Measurements from ENCODE around the gene TPX2. TPM values are rescaled to one million over a fixed set of nuclear protein-coding genes. Genes with fewer than 3 reads are reported as not detected.
"Not testable (repeated sequence)": the region's sequence is repeated elsewhere in the genome, so short reads cannot be mapped to it uniquely, and the experiment has no call there.

The TPX2 gene
- total RNA-seq, 1 donor from 2014 or later: 79.9 TPM

DNA sequence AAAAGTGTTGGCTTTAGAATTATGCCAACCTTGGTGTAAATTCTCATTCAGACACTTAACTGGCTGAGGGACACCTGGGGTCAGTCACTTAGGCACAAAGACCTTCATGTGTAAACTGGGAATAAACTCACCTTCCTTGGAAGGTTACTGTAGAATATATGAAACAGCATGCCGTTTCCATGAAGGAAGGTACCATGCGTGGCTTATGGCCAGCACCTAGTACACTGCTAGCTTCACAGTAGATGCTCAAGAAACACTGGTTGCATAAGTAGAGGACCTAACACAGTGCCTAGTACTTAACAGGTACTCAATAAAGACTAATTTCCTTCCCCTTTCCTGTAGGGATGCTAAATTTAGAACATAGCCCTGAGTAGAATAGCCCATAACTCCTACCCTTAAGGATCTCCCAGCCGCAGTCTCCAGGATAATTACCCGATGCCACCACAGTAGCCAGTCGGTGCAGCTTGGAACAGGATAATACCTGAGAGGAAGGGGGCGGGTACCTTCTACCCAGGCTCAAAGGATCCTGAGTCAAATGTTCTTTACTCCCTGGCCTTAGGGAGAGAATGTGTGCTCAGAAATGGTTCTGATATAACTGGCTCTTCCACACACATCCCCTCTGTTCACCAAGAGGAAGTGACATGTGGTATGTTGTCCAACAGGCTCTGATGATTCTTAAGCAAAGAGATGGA lies 20.0 kb upstream of the TPX2 start:
- intact Hi-C loops (cut with micrococcal nuclease): no loop called here

DNA sequence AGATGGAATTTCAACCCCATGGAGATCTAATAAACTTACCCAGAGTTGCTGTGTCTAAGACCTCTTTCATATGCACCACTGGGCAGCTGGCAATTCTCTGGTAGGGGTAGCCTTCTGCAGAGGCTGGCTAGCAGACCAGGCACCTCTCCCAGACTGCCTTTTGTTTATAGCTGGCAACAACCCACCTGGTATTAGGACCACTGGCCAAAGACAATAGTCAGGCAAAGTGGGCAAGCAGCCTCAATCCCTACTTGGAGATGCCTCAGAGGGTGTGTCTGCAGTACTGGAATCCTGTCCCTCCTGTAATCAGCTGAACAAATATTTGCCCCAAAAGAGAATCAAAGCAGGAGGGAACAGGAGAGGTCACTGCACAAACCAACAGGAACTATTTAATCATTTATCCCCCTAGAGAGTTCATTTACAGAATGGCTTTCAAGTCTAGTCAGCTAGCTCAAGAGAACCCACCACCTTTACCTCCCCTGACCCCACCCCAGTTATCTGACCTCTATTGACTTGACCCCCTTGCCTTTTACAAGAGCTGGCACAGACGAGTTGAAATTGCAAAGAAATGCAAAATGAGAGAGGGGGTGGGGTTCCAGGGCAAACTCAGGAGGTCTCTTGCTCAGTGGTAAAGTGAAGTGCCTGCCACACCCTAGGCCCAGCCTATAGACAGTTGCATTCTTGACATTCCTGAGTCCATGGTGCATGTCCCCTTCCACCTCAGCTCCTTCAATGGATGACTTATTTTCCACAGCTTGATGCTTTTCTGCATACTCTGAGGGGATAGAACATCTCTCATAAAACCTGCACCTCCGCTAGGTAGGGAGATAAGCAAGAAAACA lies 19.2 kb upstream of the TPX2 start:
- intact Hi-C loops (cut with micrococcal nuclease): no loop called here

DNA sequence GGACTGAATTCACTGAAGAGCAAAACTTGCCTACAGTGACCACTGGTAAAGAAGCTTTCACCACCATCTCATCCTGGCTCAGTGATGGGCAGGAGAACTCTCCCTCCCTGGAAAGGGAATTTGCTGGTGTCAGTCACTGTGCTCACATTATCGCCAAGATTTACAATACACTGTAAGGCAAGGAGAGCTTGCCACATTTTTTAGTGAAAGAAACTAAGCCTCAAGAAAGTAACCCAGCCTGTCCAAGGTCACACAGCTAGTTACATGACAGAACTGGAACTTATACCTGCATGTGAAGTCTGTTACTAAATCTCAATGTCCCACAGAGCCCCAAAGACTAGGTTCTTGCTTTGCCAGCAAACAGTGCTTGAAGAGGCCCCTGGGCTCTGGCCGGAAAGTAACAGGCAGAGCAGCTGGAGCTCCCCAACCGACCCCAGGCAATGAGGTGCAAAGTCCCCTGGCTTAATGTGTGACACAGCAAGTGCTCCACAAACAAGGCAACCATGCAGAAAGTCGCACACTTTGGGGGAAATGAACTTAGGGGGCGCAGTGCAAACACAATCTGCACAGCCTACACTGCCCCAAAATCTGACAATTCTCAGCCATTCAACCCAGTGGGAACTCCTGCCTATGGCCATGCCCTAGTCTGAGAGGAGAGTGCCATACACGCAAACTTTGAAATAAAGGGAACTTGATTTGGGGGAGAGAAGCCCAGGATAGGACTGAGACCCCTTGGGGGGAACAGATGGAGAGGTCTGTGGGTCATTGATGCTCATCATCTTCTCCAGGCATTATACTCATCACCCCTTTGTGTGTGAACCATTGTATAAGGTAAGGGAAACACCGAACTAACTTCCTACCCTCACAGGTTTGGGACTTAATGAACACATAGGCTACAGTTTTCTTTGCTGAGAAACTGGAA lies 18.3 kb upstream of the TPX2 start:
- intact Hi-C loops (cut with micrococcal nuclease): no loop called here

DNA sequence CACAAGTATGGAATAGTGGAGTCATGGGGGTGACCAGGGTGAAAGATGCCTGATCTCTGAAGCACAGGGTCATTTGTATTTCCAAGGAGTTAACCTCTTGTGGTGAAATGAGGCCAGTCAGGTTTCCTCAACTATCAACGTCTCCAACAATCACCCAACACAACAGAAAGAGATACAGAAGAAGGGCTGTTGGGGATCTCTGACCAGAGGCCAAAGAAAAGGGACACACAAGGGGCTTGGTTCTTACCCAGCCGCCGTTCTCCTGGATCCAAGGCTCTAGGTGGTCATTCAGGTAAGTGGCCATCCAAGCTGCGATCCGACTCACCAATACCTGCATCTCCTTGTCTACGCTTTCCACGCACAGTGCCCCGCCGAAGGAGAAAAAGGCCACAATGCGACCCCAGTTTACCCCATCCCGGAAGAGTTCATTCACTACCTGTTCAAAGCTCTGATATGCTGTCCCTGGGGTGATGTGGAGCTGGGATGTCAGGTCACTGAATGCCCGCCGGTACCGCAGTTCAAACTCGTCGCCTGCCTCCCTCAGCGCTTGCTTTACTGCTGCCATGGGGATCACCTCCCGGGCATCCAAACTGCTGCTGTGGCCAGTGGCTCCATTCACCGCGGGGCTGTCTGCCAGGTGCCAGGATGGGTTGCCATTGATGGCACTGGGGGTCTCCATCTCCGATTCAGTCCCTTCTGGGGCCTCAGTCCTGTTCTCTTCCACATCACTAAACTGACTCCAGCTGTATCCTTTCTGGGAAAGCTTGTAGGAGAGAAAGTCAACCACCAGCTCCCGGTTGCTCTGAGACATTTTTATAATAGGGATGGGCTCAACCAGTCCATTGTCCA lies 17.5 kb upstream of the TPX2 start:
- intact Hi-C loops (cut with micrococcal nuclease): loop anchor here (1.0 kb wide), 1 partner anchor 46 kb away; no protein-coding TSS in a partner anchor

DNA sequence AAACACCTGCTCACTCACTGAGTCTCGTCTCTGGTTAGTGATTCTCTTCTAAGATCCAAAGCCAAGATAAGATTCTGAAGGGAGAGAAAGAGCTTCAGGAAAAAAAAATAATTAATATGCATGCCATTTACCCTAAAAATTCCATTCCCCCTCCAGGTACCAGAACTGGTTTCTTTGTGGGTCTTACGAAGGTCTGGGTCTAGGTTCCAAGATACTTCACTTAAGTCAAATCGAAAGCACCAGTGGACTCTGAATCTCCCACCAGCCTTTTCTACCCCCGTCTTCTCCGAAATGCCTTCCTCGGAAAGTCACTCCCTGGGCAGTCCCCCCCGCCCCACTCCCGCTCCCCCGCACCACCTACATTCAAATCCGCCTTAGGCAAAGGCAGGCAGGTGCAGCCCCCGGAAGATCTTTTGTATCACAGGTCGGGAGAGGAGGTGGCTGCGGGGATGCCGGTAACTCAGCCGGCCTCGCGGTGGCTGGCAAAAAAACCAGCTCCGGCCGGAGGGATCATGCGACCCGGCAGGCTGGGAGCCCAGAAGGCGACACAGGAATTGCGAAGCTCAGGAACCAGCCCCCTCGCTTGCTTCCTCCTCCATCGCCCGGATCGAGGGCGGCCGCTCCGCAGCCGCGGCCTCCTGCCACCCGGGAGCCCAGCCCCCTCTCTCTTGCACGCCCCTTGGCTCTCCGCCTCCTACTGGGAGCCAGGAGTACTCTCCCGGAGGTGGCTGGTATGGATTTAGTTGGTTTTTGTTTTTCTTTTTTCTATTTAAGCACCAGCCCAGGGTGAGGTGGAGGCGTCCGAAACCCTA lies 16.6 kb upstream of the TPX2 start, which contains the start of gene BCL2L1:
Gene BCL2L1 (minus strand): TSS at position 612 of the 812 bp plus-strand sequence. CDS start 650 bp downstream, outside the sequence.
- intact Hi-C loops (cut with micrococcal nuclease): loop anchor here (1.0 kb wide), 8 partner anchors 17 to 208 kb away; partner anchors contain the start of genes HM13, ID1 and TPX2

DNA sequence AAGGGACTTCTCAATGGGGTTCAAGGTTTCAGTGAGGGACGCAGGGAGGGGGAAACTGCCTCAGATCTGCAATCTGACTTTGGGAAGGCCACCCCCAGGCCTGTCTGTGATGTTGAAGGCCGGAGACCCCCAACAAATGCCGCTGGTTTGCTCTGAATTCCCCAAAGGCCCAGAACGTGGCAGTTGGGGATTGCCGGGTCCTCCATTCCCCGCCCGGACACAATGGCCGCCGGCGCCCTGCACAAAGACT lies 16.1 kb upstream of the TPX2 start:
- intact Hi-C loops (cut with micrococcal nuclease): loop anchor here (1.0 kb wide), 7 partner anchors 16 to 209 kb away; partner anchors contain the start of genes HM13, ID1 and TPX2

DNA sequence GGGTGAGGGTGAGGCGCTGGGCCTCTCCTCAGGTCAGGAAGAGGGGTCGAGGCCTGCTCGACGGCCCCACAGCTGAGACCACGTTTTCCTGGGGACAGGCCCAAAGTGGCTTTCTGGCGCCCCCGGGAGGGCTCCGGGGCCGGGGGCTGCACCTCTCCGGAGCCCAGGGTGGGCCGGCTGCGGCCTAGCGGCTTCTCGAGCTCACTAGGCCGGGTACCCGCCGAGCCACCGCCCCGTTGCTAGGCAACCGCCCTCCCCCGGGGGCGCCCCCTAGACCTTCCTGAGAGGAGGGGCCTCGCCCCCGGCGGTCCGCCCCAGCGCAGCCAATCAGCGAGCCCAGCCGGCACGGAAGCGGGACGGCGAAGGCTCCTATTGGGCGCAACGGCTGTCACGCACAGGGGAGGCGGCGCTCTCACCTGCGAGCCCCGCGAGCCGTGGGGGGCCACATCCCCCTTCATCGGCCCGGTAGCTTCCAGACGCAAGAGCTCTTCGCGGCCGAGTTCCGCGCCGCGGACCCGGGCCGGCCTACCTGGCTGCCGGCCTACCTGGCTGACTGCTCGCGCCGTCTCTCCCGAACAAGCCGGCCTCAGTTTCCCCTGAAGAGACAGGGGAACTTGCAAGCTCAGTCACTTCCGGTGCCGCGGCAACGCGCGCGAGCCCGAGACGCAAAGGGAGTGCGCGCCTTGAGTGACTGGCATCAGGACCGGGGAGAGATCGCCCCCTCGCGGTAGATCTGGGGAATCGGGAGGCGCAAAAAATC lies 15.6 kb upstream of the TPX2 start:
- intact Hi-C loops (cut with micrococcal nuclease): loop anchor here (1.0 kb wide), 8 partner anchors 16 to 209 kb away; partner anchors contain the start of genes HM13, ID1 and TPX2

DNA sequence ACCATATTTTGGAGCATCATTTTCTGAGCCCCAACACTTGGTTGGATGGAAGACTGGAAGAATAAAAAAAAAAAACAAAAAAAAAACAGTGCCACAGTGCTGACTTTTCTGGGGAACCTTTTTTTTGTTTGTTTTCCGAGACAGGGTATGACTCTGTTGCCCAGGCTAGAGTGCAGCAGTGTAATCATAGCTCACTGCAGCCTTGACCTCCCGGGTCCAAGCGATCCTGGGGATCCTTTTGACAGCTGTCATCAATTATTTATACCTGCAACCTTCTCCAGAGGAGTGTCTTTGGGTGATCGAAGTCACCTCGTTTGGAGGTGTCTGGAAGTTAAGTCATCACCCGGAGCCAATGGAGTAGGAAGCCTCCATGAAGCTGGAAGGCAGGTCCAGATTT lies 7.8 kb upstream of the TPX2 start:
- intact Hi-C loops (cut with micrococcal nuclease): no loop called here

DNA sequence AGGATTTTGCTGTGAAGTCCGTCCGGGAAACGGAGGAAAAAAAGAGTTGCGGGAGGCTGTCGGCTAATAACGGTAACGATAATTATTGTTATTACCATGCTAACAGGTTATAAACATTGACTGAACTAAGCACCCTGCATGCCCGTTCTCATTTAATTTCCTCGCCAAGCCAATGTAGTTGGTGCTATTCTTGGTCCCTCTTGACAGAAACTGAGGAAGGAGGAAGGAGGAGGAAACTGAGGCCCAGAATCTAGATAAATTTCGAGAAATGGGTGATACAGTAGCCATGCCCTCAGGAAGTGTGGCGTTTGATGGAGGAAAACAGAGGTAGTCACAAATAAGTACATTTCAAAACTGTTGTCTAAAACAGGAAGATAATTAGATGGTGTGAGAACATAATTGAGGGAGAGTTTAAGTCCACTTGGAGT lies 474 bp downstream of the TPX2 start:
- intact Hi-C loops (cut with micrococcal nuclease): loop anchor here (1.0 to 5.0 kb wide), 5 partner anchors 16 to 167 kb away; no protein-coding TSS in a partner anchor

DNA sequence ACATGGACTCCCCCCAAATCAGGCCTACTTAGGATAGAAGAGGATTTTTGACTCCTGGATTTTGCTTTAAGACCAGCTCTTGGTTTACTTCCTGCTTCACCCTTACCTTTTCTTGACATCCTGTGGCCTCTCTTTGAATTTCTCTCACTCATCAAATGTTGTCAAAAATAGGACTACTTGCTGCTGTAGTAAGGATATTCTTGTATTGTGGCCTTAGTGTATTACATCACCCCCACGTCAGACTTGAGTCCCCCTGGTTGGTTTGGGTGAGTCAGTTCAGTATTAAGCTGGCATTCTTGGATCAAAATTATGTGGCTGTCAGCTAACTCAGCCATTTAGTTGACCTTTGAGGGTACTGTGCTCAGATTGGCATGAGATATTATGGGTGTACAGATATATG lies 1.1 kb downstream of the TPX2 start:
- intact Hi-C loops (cut with micrococcal nuclease): loop anchor here (5.0 kb wide), 1 partner anchor 212 kb away; the partner anchor contains the start of gene PDRG1

DNA sequence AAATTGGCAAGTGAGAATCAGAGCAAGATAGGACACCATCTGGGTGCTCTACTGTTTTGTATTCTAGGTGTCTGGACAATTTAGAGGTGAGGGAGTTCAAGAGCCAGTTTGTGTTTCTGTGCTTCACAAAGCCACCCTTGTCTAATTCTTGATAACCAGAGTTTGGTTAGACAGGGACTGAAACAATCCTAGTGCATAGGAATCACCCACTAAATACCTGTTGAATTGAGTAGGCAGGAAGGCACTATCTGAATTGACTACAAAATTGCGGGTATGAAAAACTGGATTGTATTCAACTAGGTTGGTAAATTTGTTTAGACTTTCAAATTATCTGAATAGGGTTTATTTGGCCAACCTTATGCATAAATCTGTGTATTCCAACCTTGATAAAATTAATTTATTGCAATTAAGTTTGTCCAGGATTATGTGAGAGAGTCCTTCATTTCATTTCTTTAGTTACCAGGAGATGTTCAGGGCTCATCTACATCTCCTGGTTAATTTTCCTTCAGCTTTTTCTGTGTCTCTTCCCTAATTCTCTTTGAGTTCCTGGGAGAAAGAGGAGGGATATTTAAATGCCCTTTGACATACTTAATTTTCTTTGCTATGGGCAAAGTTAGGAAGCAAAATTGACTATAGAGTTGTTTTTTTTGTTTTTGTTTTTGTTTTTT lies 1.7 kb downstream of the TPX2 start:
- intact Hi-C loops (cut with micrococcal nuclease): loop anchor here (5.0 kb wide), 1 partner anchor 212 kb away; the partner anchor contains the start of gene PDRG1

DNA sequence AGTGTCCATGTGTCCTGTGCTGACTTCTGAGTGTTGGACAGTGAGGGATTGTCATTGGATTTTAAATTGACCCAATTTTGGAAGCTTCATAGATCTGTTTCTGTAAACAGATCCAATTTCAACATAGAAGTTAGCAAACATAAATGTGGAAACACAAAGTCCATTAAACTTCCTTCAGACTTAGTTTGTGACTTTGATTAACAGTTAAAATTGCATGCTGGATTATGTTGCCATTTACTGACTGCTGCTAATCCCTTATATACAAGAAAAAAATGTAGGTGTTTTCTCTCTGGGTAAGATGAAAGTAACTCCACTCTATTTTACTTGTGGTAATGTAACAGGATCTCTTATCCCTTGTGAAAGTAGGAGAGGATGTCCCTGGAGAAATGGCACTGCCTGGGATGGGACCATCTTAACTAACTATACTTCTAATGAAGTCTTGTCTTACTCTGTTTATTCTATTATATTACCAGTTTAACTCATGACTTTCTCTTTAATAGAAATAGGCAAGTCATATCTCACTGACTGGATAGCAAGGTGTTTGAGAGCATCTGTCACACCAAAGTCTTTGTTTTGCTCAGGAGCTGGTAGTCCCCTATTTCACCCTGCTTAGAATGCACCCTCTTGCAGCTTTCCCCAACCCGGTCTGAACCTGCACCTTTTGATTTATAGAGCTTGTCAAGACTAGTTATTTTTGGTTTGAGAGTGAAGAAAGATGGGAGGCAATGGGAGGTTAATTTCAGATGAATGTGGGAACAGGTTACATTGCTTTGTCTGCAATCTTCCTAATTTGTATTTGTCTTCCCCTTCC lies 7.2 kb downstream of the TPX2 start:
- intact Hi-C loops (cut with micrococcal nuclease): no loop called here

DNA sequence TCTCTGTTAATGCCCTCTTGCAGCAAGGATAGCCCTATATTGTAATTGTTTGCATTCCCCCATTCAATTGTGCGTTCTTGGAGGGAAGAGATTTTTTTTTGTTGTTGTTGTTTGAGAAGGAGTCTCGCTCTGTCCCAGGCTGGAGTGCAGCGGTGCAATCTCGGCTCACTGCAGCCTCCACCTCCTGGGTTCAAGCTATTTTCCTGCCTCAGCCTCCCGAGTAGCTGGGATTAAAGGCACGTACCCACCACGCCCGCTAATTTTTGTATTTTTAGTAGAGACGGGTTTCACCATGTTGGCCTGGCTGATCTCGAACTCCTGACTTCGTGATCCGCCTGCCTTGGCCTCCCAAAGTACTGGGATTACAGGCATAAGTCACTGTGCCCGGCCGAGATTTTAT lies 7.9 kb downstream of the TPX2 start:
- intact Hi-C loops (cut with micrococcal nuclease): not testable (repeated sequence)

DNA sequence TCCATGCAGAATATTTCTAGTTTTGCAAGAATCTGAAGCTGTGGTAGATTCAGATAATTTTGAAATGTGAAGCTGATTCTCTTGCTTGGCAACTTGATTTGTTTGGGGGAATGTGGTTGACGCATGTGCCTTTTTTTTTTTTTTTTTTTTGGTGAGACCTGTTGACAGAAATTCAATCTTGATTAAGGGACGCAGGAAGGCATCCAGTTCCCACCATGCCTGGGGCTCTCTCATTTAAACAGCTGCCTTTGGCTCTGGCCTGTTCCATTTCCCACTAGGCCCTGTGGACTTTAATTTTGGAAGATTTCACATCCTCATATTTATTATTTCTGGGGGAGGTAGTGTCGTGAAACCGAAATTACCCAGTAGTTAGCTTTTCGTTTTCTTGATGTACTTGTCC lies 8.6 kb downstream of the TPX2 start:
- intact Hi-C loops (cut with micrococcal nuclease): no loop called here

DNA sequence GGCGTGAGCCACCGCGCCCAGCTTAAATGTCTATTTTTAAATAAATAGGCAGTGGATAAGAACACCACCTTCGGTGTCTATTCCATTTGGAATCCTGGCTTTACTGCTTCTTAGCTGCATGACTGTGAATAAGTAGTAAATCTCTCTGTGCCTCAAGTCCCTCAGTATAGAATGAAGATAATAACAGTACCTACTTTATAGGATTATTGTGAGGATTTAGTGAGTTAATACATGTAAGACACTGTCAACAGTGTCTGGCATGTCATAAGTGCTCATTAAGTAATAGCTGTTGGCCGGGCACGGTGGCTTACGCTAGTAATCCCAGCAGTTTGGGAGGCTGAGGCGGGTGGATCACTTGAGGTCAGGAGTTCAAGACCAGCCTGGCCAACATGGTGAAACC lies 10.1 kb downstream of the TPX2 start:
- intact Hi-C loops (cut with micrococcal nuclease): no loop called here

DNA sequence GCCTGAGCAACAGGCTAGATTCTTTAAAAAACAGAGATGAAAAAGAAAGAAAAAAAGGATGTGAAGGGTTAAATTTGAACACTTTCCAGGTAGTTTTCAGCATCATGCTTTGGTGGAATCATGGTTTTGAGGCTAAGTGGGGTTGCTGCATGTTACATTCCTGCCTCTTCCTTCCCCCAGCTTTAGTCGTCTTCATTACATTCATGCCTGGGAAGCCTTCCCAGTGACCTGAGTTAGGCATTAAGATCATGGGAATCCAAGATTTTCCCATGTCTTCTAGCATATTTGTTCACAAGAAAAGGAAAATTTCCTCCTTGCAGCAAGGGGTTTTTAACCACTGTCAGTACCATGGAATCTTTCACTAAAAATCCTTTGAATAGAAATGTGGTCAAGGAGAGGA lies 12.0 kb downstream of the TPX2 start:
- intact Hi-C loops (cut with micrococcal nuclease): no loop called here

DNA sequence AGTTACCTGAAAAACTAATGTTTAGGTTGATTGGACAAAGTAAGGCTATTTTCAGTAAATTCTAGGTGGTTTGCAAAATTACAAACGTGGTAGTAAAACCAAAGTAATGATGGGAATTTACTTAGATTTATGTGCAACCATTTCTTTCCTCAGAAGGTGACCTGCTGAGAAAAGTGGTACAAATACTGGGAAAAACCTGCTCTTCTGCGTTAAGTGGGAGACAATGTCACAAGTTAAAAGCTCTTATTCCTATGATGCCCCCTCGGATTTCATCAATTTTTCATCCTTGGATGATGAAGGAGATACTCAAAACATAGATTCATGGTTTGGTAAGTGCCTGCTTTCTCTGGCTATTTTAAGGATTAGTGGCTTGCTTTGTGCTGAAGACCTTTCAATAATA lies 18.2 kb downstream of the TPX2 start:
- intact Hi-C loops (cut with micrococcal nuclease): no loop called here

Data from T-helper 1 cell treated with Interleukin-12 subunit alpha and Interleukin-12 subunit beta and Interleukin-4 antibody, amounts not matched to agents 30 ng/mL and 1 ng/mL, for 36 hours (primary cell).